ENCODE data around the gene DDX24.

- no peak for TF ChIP-seq POLR2A (IDR thresholded peaks at IDR 0.05)
- TF ChIP-seq CTCF (IDR thresholded peaks at IDR 0.05) = no peak
Observed at GRCh38 chr14:94028450-94028826, 52.6 kb downstream of the DDX24 start.
